CD14-positive monocyte (primary cell): ENCODE data around the gene OLIG2. TPM values are rescaled to one million over a fixed set of nuclear protein-coding genes. Genes with fewer than 3 reads are reported as not detected.
A peak's percentile ranks its signal among the peaks of the same experiment; 100 is the strongest.

ENCODE experiments used
- DNase-seq, 3 donors: peaks; one replicate each; pipeline ENCODE4 v3.0.0-alpha.2; 2011 to 2022
- H2AFZ ChIP-seq: 2 replicates; pipeline ENCODE4 v1.6.0; 2012; ENCODE audit warnings: mild to moderate bottlenecking, low read depth, low read length, inconsistent platforms; ENCODE audit not compliant: insufficient read depth, poor library complexity, severe bottlenecking
- H3K27ac ChIP-seq, 2 donors: 1 replicate in 1 of 2; 2 replicates in 1 of 2; pipeline ENCODE4 v1.5.1; 2012 to 2013; ENCODE audit warnings: low read length in 2 of 2, control low read depth in 1 of 2, inconsistent platforms in 1 of 2, low read depth in 1 of 2, mild to moderate bottlenecking in 1 of 2
- H3K27me3 ChIP-seq, 2 donors: one replicate each; pipeline versions ENCODE4 v1.6.0 to v1.6.1; 2011 to 2013; ENCODE audit warnings: low read length in 2 of 2; ENCODE audit not compliant: control insufficient read depth in 2 of 2, insufficient read depth in 2 of 2
- H3K36me3 ChIP-seq, 2 donors: replicated peaks in 1 of 2; 1 replicate in 1 of 2; 2 replicates in 1 of 2; pipeline versions ENCODE4 v1.5.1 to v1.6.1; 2012 to 2013; ENCODE audit warnings: low read length in 2 of 2, control low read depth in 1 of 2, inconsistent platforms in 1 of 2, mild to moderate bottlenecking in 1 of 2; ENCODE audit not compliant: insufficient read depth in 2 of 2, control insufficient read depth in 1 of 2
- H3K4me1 ChIP-seq, 2 donors: 1 replicate in 1 of 2; 2 replicates in 1 of 2; pipeline versions ENCODE4 v1.5.1 to v1.6.1; 2012 to 2013; ENCODE audit warnings: low read length in 2 of 2, control low read depth in 1 of 2, inconsistent platforms in 1 of 2, mild to moderate bottlenecking in 1 of 2, moderate library complexity in 1 of 2; ENCODE audit not compliant: insufficient read depth in 2 of 2, control insufficient read depth in 1 of 2
- H3K4me2 ChIP-seq: replicated peaks from 2 replicates; pipeline ENCODE3; 2012; ENCODE audit warnings: low read length, moderate library complexity, mild to moderate bottlenecking; ENCODE audit not compliant: poor library complexity, severe bottlenecking; ENCODE audit errors: extremely low read depth
- H3K4me3 ChIP-seq, 3 experiments: fragments of 200-600 bp in 1 of 3; sonication (generic) in 1 of 3; replicated peaks in 1 of 3; 1 replicate in 2 of 3; 2 replicates in 1 of 3; pipeline ENCODE4 v1.5.1; 2011 to 2013; ENCODE audit warnings: low read length in 3 of 3, mild to moderate bottlenecking in 3 of 3, control low read depth in 2 of 3, low read depth in 2 of 3, inconsistent platforms in 1 of 3, moderate library complexity in 1 of 3
- H3K79me2 ChIP-seq: 2 replicates; pipeline ENCODE4 v1.6.0; 2012; ENCODE audit warnings: mild to moderate bottlenecking, control low read depth, inconsistent platforms, low read length, moderate library complexity; ENCODE audit not compliant: insufficient read depth
- H3K9ac ChIP-seq: 2 replicates; pipeline ENCODE4 v1.6.0; 2017; ENCODE audit warnings: low read length, mild to moderate bottlenecking; ENCODE audit not compliant: insufficient read depth, poor library complexity, severe bottlenecking
- H3K9me3 ChIP-seq, 2 donors: replicated peaks in 1 of 2; 1 replicate in 1 of 2; 2 replicates in 1 of 2; pipeline versions ENCODE4 v1.5.1 to v1.6.1; 2012 to 2013; ENCODE audit warnings: low read length in 2 of 2, control low read depth in 1 of 2; ENCODE audit not compliant: control insufficient read depth in 1 of 2, insufficient read depth in 1 of 2
- H4K20me1 ChIP-seq: 2 replicates; pipeline ENCODE4 v1.6.0; 2012; ENCODE audit warnings: mild to moderate bottlenecking, low read length, control low read depth, moderate library complexity; ENCODE audit not compliant: insufficient read depth
- H3K27ac Mint-ChIP-seq, 7 donors: one replicate each; pipeline ENCODE4 v1.8.0; 2020; ENCODE audit warnings: mild to moderate bottlenecking in 7 of 7, mixed read lengths in 7 of 7, moderate library complexity in 6 of 7, inconsistent platforms in 2 of 7
- H3K27me3 Mint-ChIP-seq, 3 donors: one replicate each; pipeline ENCODE4 v1.8.0; 2021 to 2022; ENCODE audit warnings: low read depth in 3 of 3, mild to moderate bottlenecking in 3 of 3, mixed read lengths in 3 of 3, moderate library complexity in 3 of 3, inconsistent platforms in 1 of 3
- H3K36me3 Mint-ChIP-seq, 2 donors: one replicate each; pipeline ENCODE4 v1.8.0; 2020; ENCODE audit warnings: mixed read lengths in 2 of 2, inconsistent platforms in 1 of 2, mild to moderate bottlenecking in 1 of 2
- H3K4me1 Mint-ChIP-seq: one replicate; pipeline ENCODE4 v1.8.0; 2020; ENCODE audit warnings: mild to moderate bottlenecking, mixed read lengths
- H3K4me3 Mint-ChIP-seq, 2 donors: one replicate each; pipeline ENCODE4 v1.8.0; 2020; ENCODE audit warnings: mild to moderate bottlenecking in 2 of 2, mixed read lengths in 2 of 2, moderate library complexity in 1 of 2
- H3K9me3 Mint-ChIP-seq, 7 donors: one replicate each; pipeline ENCODE4 v1.8.0; 2020 to 2022; ENCODE audit warnings: mixed read lengths in 7 of 7, mild to moderate bottlenecking in 6 of 7, moderate library complexity in 6 of 7, inconsistent platforms in 2 of 7
- CTCF ChIP-seq: fragments of 200-600 bp; IDR thresholded peaks from one replicate; pipeline ENCODE4 v1.8.0; 2022; ENCODE audit warnings: antibody characterized with exemption, mild to moderate bottlenecking
- WGBS: methylation state at CpG from one replicate; pipeline ENCODE4 v1.1.5; 2013; ENCODE audit warnings: missing lambda C conversion rate; ENCODE audit not compliant: insufficient coverage; 5-methylcytosine and 5-hydroxymethylcytosine counted together
- intact Hi-C, 2 donors: fragments of 100-400 bp; cut with micrococcal nuclease; formaldehyde crosslinking; loops; one replicate each; pipeline versions ENCODE4 v1.15.0 to v1.15.1; 2023
- polyA plus RNA-seq, 3 donors: library from polyadenylated mRNA; depleted of rRNA in 1 of 3; unstranded in 2 of 3; stranded (reverse) in 1 of 3; fragments of 300-500 nt in 2 of 3; fragments of >200 nt in 1 of 3; fragmentation: Illumina TruSeq in 2 of 3; gene quantifications; 1 replicate in 2 of 3; 2 replicates in 1 of 3; pipeline ENCODE4 v1.2.3, GENCODE V29; 2012 to 2021

OLIG2 gene
- polyA plus RNA-seq, 3 donors: 0.20 TPM; not detected in 2

- H3K9me3 ChIP-seq: no peaks in the 10 kb centered on the region
- H3K4me2 ChIP-seq: peak within 1 kb of the TSS; percentile 78
- H3K79me2 ChIP-seq: peaks cover 35% of the 10 kb centered on the region
- H3K4me1 ChIP-seq: peaks cover 51 to 69% of the 10 kb centered on the region in 2 donors
- H3K4me1 Mint-ChIP-seq: peaks cover 63% of the 10 kb centered on the region
- under 1% methylated on average over 78 of the region's 82 CpGs for WGBS
- H3K27ac ChIP-seq: peak within 1 kb of the TSS; percentile 64 to 84
- H2AFZ ChIP-seq: peak within 1 kb of the TSS; percentile 81
- H4K20me1 ChIP-seq: peaks cover 3% of the 10 kb centered on the region
- peaks cover 7 to 15% of the 10 kb centered on the region in 2 donors for H3K36me3 Mint-ChIP-seq
- peak; percentile 69 to 74 (median 72) for DNase-seq
- H3K27me3 ChIP-seq: peaks cover 4 to 29% of the 10 kb centered on the region in 2 donors
- TF ChIP-seq CTCF: no peak
- H3K9me3 Mint-ChIP-seq: peaks cover 0 to 4% (median 0%) of the 10 kb centered on the region in 7 donors
- intact Hi-C loops: loop anchor here (5.0 kb wide), 2 partner anchors 37 to 43 kb away; partner anchors contain the start of gene OLIG2 (in 2 of the 2)
- H3K4me3 ChIP-seq: peak within 1 kb of the TSS; percentile 76 to 89 (median 87)
- peak within 1 kb of the TSS; percentile 78 for H3K9ac ChIP-seq
- H3K36me3 ChIP-seq: no peaks in the 10 kb centered on the region
- H3K27me3 Mint-ChIP-seq: peaks cover 9 to 24% (median 23%) of the 10 kb centered on the region in 3 donors
- H3K4me3 Mint-ChIP-seq: peak within 1 kb of the TSS; percentile 93 to 97
- H3K27ac Mint-ChIP-seq: peak within 1 kb of the TSS; percentile 38 to 95 (median 90)
These were observed 44.4 kb downstream of the OLIG2 start, which contains the start of gene OLIG1 for GRCh38 chr21:33069994-33070743. Gene OLIG1, plus strand, starts transcription at chr21:33070141. Its CDS starts 106 bp downstream, at chr21:33070247.

- Histone ChIP-seq H3K27ac (peak overlapping the region; percentile 64 to 84), H3K27me3 (peaks cover 4 to 30% of the 10 kb centered on the region in 2 donors), H3K79me2 (peaks cover 35% of the 10 kb centered on the region), H3K4me2 (peak overlapping the region; percentile 78), H3K4me1 (peaks cover 46 to 64% of the 10 kb centered on the region in 2 donors), H4K20me1 (peaks cover 3% of the 10 kb centered on the region), H3K9me3 (no peaks in the 10 kb centered on the region), H2AFZ (peak overlapping the region; percentile 81), H3K4me3 (peak overlapping the region; percentile 76 to 89 (median 87)), H3K36me3 (no peaks in the 10 kb centered on the region), H3K9ac (peak overlapping the region; percentile 78)
- H3K9me3 Mint-ChIP-seq: peaks cover 0 to 4% (median 0%) of the 10 kb centered on the region in 7 donors
- under 1% methylated on average over 44 of the region's 44 CpGs for WGBS
- H3K27ac Mint-ChIP-seq: peak overlapping the region in 1 of 7 donors; percentile 90
- intact Hi-C loops: loop anchor here (5.0 kb wide), 2 partner anchors 37 to 43 kb away; partner anchors contain the start of gene OLIG2 (in 2 of the 2)
- peaks cover 60% of the 10 kb centered on the region for H3K4me1 Mint-ChIP-seq
- H3K27me3 Mint-ChIP-seq: peaks cover 9 to 26% (median 25%) of the 10 kb centered on the region in 3 donors
- DNase-seq: no peak
- peaks cover 7 to 13% of the 10 kb centered on the region in 2 donors for H3K36me3 Mint-ChIP-seq
- peak overlapping the region; percentile 93 to 97 for H3K4me3 Mint-ChIP-seq
- no peak for TF ChIP-seq CTCF
These were observed 44.9 kb downstream of the OLIG2 start for GRCh38 chr21:33070744-33070997.
